ENCODE data around the gene NAPG.

The NAPG gene

DNA sequence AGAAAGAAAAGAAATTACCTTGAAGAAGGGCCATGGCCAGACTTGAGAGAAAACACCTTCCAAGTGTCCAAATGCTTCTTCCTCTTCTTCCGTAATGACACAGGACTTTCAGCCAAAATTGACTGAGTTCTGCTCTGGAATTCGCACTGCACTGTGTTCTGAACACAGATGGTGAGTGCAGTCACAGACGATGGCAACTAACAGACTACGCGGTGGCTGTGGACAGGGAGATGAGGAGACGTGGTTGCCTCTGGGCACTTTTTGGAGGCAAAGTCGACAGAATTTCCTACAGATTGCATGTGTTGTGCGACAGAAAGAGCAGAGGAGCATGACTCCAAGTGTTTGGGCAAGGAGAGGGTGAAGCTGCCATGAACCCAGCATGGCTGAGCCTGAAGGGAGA lies 4.3 kb upstream of the NAPG start:
- H3K9me3 Mint-ChIP-seq = peaks cover 2% of the 10 kb centered on the region
- H3K4me3 Mint-ChIP-seq = peak overlapping the region in 1 of 3 experiments; percentile 14
- no peak overlapping the region for H3K27ac Mint-ChIP-seq
- no peaks in the 10 kb centered on the region for H3K36me3 Mint-ChIP-seq (ENCODE audit: low read depth)
- H3K27me3 Mint-ChIP-seq (ENCODE audit: low read depth) = peaks cover 5% of the 10 kb centered on the region
- TF ChIP-seq, protein P1, sequence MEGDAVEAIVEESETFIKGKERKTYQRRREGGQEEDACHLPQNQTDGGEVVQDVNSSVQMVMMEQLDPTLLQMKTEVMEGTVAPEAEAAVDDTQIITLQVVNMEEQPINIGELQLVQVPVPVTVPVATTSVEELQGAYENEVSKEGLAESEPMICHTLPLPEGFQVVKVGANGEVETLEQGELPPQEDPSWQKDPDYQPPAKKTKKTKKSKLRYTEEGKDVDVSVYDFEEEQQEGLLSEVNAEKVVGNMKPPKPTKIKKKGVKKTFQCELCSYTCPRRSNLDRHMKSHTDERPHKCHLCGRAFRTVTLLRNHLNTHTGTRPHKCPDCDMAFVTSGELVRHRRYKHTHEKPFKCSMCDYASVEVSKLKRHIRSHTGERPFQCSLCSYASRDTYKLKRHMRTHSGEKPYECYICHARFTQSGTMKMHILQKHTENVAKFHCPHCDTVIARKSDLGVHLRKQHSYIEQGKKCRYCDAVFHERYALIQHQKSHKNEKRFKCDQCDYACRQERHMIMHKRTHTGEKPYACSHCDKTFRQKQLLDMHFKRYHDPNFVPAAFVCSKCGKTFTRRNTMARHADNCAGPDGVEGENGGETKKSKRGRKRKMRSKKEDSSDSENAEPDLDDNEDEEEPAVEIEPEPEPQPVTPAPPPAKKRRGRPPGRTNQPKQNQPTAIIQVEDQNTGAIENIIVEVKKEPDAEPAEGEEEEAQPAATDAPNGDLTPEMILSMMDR (IDR thresholded peaks at IDR 0.05; ENCODE audit: unreplicated experiment in 3 of 3) = no peak
- H3K4me1 Mint-ChIP-seq = peaks cover 47% of the 10 kb centered on the region

DNA sequence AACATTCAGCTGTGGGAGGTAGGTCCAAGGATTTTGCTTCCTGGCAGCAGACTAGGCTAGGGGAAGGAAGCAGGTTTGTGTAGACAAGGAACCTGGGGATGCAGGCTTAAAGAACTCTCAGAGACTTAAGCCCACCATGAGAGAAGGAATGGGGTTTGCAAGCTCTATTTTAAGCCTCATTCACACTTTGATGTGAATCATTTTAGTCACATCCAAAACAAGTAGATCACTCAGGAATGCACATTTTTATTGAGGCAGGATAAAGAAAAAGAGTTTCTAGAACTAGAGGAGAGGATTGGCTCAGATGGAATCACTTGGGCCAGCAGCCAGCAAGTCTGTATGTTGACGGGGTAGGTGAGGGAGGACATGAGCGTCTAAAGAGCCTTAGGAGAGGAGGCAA lies 3.3 kb upstream of the NAPG start:
- peak overlapping the region in 2 of 3 experiments; percentile 24 to 42 for H3K4me3 Mint-ChIP-seq
- TF ChIP-seq, protein P1 (IDR thresholded peaks at IDR 0.05; ENCODE audit: unreplicated experiment in 3 of 3) = no peak
- peaks cover 53% of the 10 kb centered on the region for H3K4me1 Mint-ChIP-seq
- peaks cover 5% of the 10 kb centered on the region for H3K27me3 Mint-ChIP-seq (ENCODE audit: low read depth)
- H3K36me3 Mint-ChIP-seq (ENCODE audit: low read depth) = no peaks in the 10 kb centered on the region
- peaks cover 2% of the 10 kb centered on the region for H3K9me3 Mint-ChIP-seq
- peak overlapping the region in 2 of 3 experiments; percentile 1 to 30 for H3K27ac Mint-ChIP-seq

DNA sequence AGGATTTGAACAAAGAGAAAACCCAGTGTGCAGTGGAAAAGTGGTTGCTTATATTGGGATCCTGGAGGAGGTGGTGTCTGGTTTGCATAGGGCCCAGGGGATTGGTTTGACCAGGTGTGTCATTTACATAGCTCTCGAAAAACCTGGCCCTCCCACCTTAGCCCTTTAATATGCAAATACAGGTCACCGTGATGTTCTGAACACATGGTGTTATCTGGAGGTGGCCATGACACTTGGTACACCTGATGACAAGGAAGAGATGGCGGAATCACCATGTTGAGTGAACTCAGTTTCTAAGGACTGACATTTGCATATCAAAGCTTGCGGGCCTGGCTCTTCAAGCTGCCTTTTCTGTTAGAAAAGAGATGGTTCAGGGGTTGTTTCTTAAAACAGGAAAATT lies 2.3 kb upstream of the NAPG start:
- Mint-ChIP-seq H3K9me3 (no peaks in the 10 kb centered on the region), H3K4me3 (peak overlapping the region; percentile 16 to 45 (median 30)), H3K36me3 (ENCODE audit: low read depth) (no peaks in the 10 kb centered on the region), H3K4me1 (peaks cover 54% of the 10 kb centered on the region), H3K27ac (no peak overlapping the region), H3K27me3 (ENCODE audit: low read depth) (peaks cover 2% of the 10 kb centered on the region)
- TF ChIP-seq, protein P1 (IDR thresholded peaks at IDR 0.05; ENCODE audit: unreplicated experiment in 3 of 3) = no peak

DNA sequence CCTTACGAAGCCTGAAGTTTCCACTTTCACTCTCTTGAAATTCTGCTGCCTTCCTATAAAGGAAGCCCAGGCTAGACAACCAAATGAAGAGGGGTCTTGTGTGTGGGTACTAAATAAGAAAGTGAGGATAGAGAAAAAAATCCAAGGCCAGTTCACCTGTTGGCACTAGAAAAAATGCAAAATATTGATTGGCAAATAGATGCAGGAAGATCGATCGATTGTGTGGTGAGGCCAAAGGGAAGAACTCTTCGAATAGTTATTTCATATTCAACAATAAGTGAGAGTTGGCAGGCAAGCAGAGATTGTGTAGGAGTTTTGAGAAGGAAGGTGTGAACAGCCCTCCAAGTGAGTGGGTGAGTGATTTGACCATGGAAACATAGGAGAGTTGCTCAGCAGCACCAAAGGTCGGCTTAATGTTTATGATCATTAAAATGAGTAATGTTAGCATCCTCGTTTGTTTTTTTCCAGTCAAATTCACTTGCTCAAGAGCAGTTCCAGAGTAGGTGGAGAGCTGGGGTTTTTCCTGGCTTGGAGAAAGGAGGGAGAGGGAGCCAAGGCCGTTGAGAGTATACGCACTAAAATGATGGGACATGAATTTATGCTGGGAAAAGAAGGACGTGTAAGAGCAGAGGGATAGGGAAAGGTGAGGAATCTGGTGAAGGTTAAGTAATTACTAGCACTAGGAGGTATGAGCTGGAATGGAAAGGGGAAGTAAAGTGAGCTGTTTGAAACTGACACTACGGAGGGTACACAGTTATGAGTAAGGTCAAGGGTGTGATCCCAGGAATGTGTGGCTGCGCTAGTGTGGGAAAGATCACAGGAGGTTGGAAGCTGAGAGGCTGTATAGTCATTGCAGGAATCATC lies 1.1 kb upstream of the NAPG start:
- H3K9me3 Mint-ChIP-seq = no peaks in the 10 kb centered on the region
- TF ChIP-seq, protein P1 (IDR thresholded peaks at IDR 0.05; ENCODE audit: unreplicated experiment in 3 of 3) = no peak
- H3K27me3 Mint-ChIP-seq (ENCODE audit: low read depth) = no peaks in the 10 kb centered on the region
- peaks cover 47% of the 10 kb centered on the region for H3K4me1 Mint-ChIP-seq
- peak overlapping the region; percentile 13 to 91 (median 66) for H3K27ac Mint-ChIP-seq
- H3K36me3 Mint-ChIP-seq (ENCODE audit: low read depth) = no peaks in the 10 kb centered on the region
- H3K4me3 Mint-ChIP-seq = peak overlapping the region; percentile 98 to 100 (median 99)

DNA sequence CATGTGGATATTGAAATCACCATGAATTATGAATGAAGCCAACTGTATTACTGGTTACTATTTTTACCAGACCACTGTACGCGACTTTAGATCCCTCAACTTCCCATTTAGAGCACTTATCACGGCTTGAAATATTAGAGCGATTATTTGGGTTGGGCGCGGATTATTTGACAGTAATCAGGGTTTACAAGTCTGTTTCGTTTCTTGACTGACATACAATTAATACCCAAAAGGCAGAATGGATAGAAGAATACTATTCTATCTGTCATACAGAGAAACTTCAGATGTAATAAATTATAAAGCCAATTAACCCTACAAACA lies 496 bp upstream of the NAPG start:
- H3K4me1 Mint-ChIP-seq = peaks cover 46% of the 10 kb centered on the region
- TF ChIP-seq, protein P1 (IDR thresholded peaks at IDR 0.05; ENCODE audit: unreplicated experiment in 3 of 3) = no peak
- peak overlapping the region; percentile 13 to 98 (median 91) for H3K27ac Mint-ChIP-seq
- H3K36me3 Mint-ChIP-seq (ENCODE audit: low read depth) = no peaks in the 10 kb centered on the region
- H3K4me3 Mint-ChIP-seq = peak overlapping the region; percentile 98 to 100 (median 99)
- H3K9me3 Mint-ChIP-seq = no peaks in the 10 kb centered on the region
- H3K27me3 Mint-ChIP-seq (ENCODE audit: low read depth) = no peaks in the 10 kb centered on the region

DNA sequence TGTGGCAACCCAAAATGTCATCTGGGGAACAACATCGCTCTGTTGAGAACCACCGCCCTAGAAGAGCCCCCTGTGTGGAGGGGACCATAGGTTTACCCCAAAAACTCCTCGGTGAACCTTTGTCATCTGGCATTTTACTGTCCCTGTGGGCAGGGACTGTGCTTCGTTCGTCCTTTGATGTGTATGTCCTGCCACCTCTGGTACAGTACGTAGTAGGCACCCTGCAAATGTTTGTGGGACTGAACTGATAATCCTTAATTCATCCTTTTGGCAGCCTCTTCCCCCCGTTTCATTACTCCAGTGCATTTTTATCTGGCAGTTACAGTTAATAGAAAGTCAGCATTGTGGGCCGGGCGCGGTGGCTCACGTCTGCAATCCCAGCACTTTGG lies 728 bp downstream of the NAPG start:
- Mint-ChIP-seq H3K9me3 (no peaks in the 10 kb centered on the region), H3K4me3 (peak overlapping the region; percentile 90 to 96 (median 96)), H3K27ac (peak overlapping the region; percentile 81 to 91 (median 85)), H3K27me3 (ENCODE audit: low read depth) (no peaks in the 10 kb centered on the region), H3K4me1 (peaks cover 51% of the 10 kb centered on the region), H3K36me3 (ENCODE audit: low read depth) (no peaks in the 10 kb centered on the region)
- TF ChIP-seq, protein P1 (IDR thresholded peaks at IDR 0.05; ENCODE audit: unreplicated experiment in 3 of 3) = no peak
